HFF-Myc (cell line): ENCODE results near the gene MCTP1.

Experiments
- DNase-seq: peaks from one replicate; pipeline ENCODE4 v3.0.0-alpha.2; 2011; ENCODE audit warnings: low read depth; ENCODE audit errors: extremely low read depth
- H3K4me3 ChIP-seq: replicated peaks from 2 replicates; pipeline ENCODE4 v1.5.1; 2011; ENCODE audit warnings: low read depth, mild to moderate bottlenecking, control low read depth, low read length
- TF ChIP-seq, protein P1 (sequence below): IDR thresholded peaks from 2 replicates; pipeline ENCODE4 v1.5.1; 2012; ENCODE audit warnings: mild to moderate bottlenecking, low read depth, low read length, control low read depth; ENCODE audit errors: missing control alignments

Gene MCTP1

DNA sequence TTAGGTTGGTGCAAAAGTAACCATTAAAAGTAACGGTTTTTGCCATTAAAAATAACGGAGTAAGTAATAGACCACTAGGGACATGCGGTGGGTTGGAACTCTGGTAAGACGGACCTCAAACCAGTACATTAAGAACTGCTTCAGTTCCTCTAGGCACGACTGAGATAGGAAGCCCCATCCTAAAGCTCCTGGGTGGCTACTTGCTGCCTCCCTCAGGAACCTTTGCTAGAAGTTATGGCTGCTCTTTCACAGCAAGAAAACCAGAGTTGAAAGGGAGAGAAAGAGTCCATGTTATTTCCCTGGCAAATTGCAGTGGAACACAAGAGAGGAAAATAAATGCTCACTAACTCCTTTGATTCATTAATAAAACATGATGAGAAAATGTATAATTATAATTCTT, 47.6 kb downstream of the MCTP1 start:
- TF ChIP-seq, protein P1, sequence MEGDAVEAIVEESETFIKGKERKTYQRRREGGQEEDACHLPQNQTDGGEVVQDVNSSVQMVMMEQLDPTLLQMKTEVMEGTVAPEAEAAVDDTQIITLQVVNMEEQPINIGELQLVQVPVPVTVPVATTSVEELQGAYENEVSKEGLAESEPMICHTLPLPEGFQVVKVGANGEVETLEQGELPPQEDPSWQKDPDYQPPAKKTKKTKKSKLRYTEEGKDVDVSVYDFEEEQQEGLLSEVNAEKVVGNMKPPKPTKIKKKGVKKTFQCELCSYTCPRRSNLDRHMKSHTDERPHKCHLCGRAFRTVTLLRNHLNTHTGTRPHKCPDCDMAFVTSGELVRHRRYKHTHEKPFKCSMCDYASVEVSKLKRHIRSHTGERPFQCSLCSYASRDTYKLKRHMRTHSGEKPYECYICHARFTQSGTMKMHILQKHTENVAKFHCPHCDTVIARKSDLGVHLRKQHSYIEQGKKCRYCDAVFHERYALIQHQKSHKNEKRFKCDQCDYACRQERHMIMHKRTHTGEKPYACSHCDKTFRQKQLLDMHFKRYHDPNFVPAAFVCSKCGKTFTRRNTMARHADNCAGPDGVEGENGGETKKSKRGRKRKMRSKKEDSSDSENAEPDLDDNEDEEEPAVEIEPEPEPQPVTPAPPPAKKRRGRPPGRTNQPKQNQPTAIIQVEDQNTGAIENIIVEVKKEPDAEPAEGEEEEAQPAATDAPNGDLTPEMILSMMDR, result no peak
- H3K4me3 ChIP-seq, result no peak overlapping the region
- DNase-seq, result no peak

DNA sequence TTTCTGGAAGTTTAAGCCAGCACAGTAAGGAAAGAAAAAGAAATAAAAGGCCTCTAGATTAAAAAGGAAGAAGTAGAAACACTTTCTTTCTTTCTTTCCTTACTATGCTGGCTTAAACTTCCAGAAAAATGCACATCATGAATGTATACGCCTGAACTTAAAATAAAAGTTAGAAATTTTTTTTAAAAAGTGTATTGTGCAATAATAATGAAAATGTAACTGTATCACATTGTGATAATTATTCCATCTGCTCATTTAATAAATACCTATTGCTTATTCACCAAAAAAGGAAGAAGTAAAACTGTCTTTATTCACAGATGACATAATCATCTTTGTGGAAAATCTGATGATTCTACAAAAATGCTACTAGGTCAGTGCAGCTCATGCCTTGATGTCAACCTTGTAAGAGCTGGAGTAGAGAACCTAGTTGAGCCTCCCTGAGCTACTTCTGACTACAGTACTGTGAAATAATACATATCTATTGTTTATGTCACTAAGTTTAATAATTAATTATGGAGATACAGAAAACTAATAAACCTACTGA, 49.4 kb downstream of the MCTP1 start:
- TF ChIP-seq, protein P1, result no peak
- no peak for DNase-seq
- H3K4me3 ChIP-seq, result no peak overlapping the region

DNA sequence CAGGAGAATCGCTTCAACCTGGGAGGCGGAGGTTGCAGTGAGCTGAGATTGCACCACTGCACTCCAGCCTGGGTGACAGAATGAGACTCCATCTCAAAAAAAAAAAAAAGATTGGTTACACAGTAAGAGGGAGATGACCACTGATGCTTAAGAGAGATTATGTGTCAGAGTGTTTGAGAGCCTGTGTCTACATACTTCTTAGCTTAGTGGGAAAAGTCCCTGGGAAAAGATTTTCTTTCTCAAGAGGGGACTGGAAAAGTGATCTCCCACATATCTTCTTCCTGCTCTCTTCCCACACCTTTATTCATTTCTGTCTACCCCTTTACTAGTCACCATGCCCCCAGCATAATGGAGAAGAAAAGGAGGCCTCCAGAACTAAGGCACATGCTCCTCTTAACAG, 55.2 kb downstream of the MCTP1 start:
- no peak for DNase-seq
- TF ChIP-seq, protein P1, result no peak
- no peak overlapping the region for H3K4me3 ChIP-seq

DNA sequence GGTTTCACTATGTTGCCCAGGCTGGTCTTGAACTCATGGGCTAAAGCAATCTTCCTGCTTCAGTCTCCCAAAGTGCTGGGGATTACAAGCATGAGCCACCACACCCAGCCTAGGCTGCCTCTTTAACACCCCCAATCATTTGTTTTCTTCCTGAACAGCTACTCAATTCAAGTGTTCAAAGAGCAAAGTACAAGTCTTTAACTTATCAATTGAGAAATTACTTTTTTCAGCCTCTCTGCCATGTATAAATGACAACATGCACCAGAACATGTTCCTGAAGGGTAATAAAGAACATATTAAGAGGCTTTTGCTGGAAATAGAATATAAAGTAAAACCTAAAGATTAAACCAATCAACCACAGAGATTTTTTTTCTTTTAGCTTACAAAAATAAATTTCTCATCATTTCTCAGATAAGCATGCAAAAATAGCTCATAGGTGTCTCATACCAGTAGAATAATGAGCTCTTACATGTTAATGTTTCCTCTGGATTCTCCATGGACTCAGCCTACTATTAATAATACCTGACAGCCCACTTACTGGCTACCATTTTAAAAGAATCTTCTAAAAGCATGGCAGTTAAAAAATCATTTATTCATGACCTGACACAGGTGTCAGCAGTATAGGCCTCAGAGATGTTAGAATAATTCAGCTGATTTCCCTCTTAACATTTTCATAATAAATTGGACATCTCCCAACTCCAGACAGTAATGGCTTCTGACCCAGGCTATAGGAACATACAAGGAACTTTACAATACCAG, 60.0 kb downstream of the MCTP1 start:
- H3K4me3 ChIP-seq, result no peak overlapping the region
- TF ChIP-seq, protein P1, result no peak
- DNase-seq, result no peak

DNA sequence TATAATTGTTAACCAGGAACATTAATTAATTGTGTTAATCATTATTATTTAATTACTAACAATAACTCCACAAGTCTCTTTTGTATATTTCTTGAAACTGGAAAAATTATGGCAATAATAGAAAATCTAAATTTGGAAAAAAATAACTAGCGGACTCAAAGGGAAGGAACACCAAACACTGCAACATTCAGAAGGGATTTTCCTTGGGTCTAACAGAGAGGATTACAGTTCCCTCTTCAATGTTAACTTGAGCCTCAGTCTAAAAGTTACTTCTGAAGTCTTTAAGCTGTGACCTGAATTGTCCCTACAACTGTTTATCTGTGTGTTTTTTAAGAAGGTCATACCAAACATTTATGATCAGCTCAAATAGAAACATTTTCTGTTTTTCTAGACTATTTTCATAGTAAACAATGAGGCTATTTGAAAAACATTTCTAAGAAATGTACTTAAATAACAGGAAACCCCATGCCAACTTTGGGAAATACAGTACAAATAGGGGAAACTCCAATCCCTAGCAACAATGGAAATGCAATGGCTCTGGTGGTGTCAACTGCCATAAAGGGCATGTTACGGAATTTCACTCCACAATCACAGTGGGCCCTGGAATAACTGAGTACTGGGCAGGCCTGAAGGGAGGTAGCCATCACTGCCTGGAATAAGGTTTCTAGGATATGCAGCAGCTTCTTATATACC, 61.2 kb downstream of the MCTP1 start:
- TF ChIP-seq, protein P1, result no peak
- DNase-seq, result no peak
- no peak overlapping the region for H3K4me3 ChIP-seq

DNA sequence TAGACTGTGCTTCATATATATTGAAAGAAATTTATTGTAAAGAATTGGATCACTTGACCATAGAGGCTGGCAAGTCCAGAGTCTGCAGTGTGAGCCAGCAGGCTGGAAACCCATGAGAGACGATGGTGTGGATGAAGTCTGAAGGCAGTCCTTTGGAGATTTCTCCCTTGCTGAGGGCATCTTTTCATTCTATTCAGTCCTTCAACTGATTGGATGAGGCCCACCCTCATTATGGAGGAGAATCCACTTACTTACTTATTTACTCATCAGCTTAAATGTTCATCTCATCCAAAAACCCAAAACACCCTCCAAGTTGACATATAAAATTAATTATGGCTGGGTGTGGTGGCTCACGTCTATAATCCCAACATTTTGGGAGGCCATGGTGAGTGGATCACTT, 62.1 kb downstream of the MCTP1 start:
- TF ChIP-seq, protein P1, result no peak
- no peak for DNase-seq
- no peak overlapping the region for H3K4me3 ChIP-seq
